IPS DF 4.7 (cell line): ENCODE data around the gene EIF4E3.

Experiments used
- DNase-seq: peaks from one replicate; pipeline ENCODE4 v3.0.0-alpha.2; 2013; ENCODE audit warnings: low spot score; ENCODE audit errors: extremely low read depth

The EIF4E3 gene

DNA sequence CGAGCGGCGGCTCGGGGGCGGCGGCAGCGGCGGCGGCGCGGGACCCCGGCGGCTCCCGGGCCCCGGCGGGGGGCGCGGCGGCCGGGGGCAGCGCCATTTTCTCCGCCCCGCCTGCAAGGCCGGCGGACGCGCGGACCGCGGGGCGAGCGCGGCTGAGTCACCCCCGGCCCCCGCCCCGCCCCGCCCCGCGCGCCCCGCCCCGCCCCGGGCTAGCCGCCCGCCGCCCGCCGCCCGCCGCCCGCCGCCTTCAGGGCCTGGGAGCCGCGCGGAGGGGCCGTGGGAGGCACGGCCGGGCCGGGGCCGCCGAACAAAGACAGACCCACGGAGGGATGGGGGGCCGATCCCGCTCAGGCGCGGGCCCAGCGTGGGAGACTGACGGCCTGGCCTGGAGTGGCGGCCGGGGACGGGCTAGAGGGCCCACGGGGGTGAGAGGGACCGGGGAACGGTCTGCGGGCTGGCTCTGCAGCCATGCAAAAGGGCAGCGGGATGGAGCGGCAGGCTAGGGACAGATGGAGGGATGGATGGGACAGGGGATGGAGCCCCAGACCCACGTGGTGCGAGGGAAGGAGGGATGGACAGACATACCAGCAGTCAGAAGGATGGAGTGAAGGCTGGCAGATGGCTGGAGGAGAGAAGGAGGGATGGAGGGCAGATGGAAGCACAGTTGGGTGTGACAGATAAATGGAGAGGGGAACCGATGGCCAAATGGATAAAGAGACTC, at the start of gene EIF4E3:
Gene EIF4E3, minus strand, starts transcription at position 132 of the 721 bp plus-strand sequence. Its CDS starts 35 bp downstream, at position 97.
- DNase-seq, result no peak

DNA sequence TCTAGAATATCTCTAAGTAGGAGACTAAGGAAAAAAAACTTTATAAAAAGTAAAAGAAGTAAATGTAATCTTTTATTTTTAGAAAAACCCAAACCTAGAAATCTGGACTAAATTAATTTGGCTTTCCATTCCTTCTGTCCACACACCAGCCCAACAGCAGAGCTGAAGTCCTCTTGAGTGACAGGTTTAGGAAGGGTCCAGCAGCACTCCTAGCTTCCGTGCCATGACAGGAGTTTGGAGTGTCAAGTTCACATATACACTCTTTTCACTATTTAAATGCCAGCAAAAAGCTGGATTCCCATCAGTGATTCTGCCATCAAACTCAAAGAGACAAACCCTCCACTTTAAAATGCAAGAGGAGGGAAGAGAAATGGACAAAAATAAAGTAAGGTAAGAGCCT, 46.7 kb upstream of the EIF4E3 start:
- no peak for DNase-seq

GRCh38 chr3:71771126-71771525, 45.9 kb upstream of the EIF4E3 start:
- DNase-seq, result no peak

DNA sequence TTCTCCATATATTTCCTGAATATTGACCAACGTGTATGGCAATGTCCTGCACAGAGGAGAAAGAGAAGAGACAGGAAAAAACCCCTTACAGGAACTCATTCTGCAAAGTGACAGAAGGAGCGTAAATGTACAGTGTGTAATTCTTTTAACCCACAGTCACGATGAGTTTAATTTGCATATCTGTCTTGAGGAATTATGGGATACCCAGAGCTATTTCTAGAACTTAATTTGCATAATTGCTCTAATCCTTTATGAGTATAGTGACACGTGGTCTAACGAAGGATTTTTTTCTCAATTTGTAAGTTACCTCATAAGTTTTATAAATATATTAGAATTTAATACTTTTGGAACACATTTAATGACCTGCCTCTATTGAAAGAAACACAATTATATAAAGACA, 38.2 kb upstream of the EIF4E3 start:
- no peak for DNase-seq

DNA sequence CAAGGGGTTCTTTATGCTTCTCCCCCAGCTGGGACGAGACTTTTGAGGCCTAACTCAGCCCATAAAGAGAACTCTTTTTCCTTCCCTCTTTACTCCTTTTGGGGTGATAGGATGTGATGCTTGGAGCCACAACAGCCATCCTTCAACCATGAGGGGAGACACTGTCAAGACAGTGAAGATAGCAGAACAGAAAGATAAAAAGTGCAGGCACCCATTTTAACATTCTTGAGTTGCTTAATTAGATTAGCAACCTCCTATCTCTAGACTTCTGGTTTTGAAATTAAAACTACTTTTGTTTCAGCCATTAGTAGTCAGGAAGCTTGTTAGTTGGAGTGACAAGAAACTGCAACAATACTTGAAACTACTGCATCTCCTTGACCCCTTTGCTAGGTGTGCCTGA, 34.9 kb upstream of the EIF4E3 start:
- no peak for DNase-seq

DNA sequence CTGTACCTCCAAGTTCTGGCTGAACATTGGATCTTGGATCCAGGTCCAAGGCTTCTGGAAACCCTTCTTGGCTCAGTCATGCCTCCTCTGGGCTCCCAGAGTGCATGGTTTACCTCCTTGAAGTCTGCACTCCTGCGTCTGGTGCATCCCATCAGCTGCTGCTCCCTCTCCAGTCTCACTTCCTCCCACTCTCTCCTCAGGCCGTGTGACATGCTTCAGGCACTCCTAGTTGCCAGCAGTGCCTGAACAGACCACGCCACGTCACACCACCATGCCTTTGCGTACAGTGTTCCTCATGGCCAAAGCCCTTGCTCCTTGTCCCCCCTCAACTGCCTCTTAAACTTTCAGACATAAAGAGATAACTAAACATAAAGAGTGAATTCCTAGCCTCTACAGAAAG, 34.2 kb upstream of the EIF4E3 start:
- DNase-seq, result no peak

GRCh38 chr3:71758091-71758490, 32.9 kb upstream of the EIF4E3 start:
- DNase-seq, result no peak

GRCh38 chr3:71754610-71755253, 29.5 kb upstream of the EIF4E3 start:
- no peak for DNase-seq

DNA sequence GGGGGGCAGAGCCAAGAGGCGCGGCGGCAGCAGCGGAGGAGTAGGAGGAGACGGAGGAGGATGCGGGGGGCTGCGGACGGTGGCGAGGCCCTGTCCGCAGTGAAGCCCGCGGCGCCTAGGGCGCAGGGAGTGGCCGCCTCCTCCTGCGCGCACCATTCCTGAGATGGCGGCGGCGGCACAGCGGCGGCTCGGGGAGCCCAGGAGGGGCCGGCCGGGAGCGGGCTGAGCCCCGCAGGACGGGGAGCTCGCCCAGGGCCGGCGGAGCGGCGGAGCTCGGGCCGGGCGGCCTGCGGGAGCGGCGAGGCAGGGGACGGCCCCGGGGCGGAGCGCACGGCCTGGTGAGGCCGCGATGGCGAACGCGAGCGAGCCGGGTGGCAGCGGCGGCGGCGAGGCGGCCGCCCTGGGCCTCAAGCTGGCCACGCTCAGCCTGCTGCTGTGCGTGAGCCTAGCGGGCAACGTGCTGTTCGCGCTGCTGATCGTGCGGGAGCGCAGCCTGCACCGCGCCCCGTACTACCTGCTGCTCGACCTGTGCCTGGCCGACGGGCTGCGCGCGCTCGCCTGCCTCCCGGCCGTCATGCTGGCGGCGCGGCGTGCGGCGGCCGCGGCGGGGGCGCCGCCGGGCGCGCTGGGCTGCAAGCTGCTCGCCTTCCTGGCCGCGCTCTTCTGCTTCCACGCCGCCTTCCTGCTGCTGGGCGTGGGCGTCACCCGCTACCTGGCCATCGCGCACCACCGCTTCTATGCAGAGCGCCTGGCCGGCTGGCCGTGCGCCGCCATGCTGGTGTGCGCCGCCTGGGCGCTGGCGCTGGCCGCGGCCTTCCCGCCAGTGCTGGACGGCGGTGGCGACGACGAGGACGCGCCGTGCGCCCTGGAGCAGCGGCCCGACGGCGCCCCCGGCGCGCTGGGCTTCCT, 28.8 kb upstream of the EIF4E3 start, which contains the start of gene GPR27:
Gene GPR27, plus strand, starts transcription at position 155 of the 909 bp plus-strand sequence. Its CDS starts 195 bp downstream, at position 350.
- no peak for DNase-seq

DNA sequence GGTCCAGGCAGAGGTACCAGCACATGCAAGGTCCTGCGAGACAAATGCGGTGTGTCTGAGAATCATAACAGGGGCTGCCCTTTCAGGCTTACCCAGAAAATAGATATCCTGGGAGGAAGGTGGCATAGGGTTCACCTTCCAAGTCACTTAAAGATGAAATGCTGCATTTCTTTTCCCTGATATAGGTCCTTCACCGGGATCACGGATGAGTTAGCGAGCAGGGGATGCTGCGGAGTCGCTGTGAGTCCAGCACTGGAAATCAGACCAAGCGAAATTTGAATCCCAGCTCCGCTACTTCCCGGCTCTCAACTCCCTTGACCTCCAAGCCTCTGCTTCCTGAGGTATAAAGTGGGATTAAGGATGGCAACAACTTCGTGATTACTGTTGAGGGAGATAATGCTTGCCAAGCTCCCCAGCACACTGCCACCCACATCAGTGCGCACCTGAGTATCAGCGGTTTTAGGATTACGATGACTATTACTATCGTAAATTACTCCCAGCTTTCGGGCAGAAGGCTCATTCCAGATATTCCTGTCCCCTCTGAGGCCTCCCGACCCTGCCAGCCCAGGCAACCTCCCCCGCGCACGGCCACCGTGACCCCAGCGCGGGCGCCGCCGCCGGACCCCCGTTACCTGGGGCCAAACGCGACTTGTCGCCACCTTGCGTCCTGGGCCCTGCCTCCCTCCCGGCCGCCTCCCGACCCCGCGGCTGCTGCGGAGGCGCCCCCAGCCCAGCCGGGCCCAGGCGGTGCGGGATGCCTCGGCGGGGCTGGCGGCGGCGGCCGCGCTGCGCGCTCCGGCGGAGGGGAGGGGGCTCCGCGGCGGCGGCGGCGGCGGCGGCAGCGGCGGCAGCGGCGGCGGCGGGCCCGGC, 27.9 kb upstream of the EIF4E3 start:
- DNase-seq, result no peak

DNA sequence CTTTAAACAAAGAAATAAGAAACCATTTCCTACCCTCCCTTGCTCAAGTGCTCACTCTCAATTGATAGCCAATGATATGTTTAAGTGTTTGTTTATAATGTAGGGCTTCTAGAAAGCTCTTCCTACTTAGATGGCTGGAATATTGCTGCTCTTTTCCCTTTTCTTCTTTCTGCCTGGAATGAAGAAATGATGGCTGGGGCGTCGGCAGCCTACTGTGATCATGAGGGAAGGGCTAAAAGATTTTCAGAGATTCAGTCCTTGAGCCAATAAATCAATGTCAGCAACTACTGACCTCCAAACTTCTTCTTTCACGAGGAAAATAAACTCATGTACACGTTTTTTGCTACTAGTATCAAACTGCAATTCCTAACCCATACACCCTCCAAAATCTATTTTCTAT, 26.4 kb upstream of the EIF4E3 start:
- DNase-seq, result no peak

- no peak for DNase-seq
Observed at GRCh38 chr3:71744738-71745137, 19.5 kb upstream of the EIF4E3 start.

DNA sequence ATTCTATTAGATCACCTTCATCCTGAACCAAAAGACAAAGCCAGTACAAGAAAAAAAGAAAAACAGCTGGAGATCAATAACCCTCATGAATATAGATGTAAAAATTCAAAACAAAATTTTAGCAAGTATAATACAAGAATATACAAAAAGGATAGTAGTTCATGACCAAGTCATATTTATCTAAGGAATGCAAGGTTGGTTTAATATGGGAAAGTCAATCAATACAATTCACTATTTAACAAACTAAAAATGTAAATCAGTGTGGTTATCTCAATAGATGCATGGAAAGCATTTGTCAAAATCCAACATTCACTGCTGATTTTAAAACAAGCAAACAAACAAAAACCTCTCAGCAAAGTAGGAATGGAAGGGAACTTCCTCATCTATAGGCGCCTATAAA, 17.4 kb upstream of the EIF4E3 start:
- no peak for DNase-seq

GRCh38 chr3:71734881-71735280, 9.7 kb upstream of the EIF4E3 start:
- DNase-seq, result no peak

GRCh38 chr3:71733319-71733718, 8.1 kb upstream of the EIF4E3 start:
- no peak for DNase-seq

DNA sequence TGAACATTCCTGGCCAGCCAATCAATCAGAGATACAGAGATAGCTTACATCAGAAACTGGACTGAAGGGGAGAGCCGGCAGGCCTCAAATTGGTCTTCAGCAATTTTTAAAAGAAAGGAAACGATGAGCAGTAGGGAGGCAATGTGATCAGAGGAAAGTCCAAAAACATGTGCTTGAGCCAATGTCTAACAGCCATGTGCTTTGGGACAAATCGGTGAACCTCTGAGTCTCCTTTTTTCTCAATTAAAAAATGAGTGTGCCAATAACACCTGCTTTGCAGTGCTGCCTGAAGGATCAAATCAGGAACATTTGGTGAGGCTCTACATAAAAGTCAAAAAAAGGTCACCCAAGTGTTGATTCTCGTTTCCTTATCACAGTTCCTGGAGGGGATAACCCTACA, 7.4 kb upstream of the EIF4E3 start:
- no peak for DNase-seq

- no peak for DNase-seq
Observed at GRCh38 chr3:71728632-71729342, 3.6 kb upstream of the EIF4E3 start.

DNA sequence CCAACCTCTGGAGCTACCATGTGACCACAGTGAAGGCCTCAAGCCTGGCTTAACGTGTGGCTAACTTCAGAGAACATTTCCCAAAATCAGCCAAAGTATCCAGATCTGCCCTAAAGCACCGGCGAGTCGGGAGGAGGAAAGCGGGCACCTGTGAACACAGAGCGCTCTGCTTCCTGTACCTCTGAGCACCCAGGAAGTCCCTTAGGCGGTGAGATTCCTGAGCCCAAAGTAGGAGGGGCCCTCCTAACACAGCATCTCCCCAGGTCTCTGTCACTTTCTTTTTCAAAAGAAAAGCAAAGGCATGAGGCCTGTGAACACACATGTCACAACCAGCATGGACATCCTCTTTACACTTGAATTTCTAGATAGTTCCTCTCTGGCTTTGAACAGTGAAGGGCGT, 944 bp upstream of the EIF4E3 start:
- DNase-seq, result no peak

GRCh38 chr3:71724584-71725270, 475 bp downstream of the EIF4E3 start:
- DNase-seq, result no peak

GRCh38 chr3:71724171-71724453, 1.1 kb downstream of the EIF4E3 start:
- DNase-seq, result no peak
